HG02571 (cell line): Measurements from ENCODE around the gene NXF3.
"Not testable (repeated sequence)": the region's sequence is repeated elsewhere in the genome, so short reads cannot be mapped to it uniquely, and the experiment has no call there.

Experiments used
- ATAC-seq: cut with Tn5 transposase; IDR thresholded peaks from one replicate; pipeline ENCODE4 v1.9.1; 2021; ENCODE audit warnings: mild to moderate bottlenecking, moderate library complexity; ENCODE audit not compliant: unreplicated experiment

The NXF3 gene, protein sequence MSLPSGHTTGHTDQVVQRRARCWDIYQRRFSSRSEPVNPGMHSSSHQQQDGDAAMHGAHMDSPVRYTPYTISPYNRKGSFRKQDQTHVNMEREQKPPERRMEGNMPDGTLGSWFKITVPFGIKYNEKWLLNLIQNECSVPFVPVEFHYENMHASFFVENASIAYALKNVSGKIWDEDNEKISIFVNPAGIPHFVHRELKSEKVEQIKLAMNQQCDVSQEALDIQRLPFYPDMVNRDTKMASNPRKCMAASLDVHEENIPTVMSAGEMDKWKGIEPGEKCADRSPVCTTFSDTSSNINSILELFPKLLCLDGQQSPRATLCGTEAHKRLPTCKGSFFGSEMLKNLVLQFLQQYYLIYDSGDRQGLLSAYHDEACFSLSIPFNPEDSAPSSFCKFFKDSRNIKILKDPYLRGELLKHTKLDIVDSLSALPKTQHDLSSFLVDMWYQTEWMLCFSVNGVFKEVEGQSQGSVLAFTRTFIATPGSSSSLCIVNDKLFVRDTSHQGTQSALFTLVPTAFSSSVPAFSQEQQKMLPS

DNA sequence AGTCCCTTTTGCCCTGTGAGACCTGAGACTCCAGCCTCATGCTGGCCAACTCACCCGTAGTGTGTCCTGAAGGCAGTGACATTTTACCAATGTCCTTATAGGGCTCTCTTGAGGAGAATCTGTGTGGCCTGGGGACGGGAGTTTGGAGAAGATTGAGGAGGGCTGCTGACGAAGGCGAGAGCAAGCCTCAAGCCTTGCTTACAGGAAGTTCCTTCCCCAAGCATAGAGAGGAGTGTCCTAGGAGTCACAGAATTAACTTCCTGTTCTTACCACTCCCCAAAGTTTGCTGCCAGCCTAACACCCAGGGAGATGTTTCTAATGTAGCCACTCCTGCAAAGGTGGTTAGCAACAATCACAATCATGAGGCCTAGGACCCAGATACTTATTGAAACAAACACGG is at the start of gene NXF3:
Gene NXF3 (minus strand): TSS at position 202 of the 400 bp plus-strand sequence. CDS start 120 bp downstream, at position 82.
- ATAC-seq, result no peak

DNA sequence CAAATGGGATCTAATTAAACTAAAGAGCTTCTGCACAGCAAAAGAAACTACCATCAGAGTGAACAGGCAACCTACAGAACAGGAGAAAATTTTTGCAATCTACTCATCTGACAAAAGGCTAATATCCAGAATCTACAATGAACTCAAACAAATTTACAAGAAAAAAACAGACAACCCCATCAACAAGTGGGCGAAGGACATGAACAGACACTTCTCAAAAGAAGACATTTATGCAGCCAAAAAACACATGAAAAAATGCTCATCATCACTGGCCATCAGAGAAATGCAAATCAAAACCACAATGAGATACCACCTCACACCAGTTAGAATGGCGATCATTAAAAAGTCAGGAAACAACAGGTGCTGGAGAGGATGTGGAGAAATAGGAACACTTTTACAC is 43.6 kb upstream of the NXF3 start:
- ATAC-seq, result not testable (repeated sequence)

DNA sequence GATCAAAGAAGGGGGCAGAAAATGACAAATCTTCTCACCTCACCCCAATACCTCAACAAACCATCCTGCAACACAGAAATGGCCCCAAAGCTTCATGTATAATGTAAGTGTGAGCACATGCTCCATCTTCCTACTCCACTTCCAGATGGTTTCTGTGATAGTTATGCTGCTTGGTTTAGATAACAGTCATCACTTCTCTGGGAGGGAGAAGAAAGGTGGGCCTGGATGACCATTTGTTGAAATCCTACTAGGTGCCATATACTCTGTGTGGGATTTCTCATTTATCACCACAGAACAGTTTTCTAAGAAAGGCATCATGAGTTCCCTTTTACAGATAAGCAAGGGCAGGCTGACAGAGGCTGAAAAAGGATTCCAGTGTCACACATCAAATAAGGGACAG is 31.3 kb upstream of the NXF3 start:
- ATAC-seq, result no peak

GRCh38 chrX:103120748-103121147 is 27.8 kb upstream of the NXF3 start:
- ATAC-seq, result no peak

DNA sequence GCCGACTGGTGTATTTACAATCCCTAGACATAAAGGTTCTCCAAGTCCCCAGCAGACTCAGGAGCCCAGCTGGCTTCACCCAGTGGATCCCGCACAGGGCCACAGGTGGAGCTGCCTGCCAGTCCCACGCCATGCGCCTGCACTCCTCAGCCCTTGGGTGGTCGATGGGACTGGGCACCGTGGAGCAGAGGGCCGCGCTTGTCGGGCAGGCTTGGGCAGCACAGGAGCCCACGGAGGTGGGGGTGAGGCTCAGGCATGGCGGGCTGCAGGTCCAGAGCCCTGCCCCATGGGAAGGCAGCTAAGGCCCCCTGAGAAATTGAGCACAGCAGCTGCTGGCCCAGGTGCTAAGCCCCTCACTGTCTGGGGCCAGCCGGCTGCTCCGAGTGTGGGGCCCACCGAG is 24.0 kb upstream of the NXF3 start:
- not testable (repeated sequence) for ATAC-seq

DNA sequence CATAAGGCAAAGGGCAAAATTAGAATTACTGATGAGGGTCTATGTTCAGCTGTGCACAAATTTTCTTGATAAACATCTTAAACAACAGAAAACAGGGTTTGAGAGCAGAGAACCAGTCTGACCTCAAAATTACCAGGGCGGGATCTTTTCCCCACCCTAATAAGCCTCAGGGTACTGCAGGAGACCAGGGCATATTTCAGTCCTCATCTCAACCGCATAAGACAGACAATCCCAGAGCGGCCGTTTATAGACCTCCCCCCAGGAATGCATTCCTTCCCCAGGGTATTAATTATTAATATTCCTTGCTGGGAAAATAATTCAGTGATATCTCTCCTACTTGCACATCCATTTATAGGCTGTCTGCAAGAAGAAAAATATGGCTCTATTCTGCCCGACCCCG is 16.6 kb upstream of the NXF3 start:
- ATAC-seq, result not testable (repeated sequence)

DNA sequence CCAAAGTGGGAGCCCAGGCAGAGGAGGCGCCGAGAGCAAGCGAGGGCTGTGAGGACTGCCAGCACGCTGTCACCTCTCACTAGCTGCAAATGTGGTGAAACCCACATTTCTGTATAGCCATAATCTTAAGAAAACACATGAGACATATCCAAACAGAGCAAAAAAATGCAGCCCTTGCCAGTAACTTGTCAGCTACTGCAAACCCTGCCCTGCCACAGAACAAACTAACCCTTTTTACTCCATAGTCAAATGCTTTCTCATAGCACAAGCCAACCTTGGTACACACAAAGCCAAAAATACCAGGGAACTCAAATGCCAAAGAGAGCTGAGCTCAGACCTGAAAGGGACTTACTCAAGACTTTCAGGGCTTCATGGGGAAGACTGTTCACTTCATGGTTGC is 14.9 kb upstream of the NXF3 start:
- no peak for ATAC-seq

- ATAC-seq, result not testable (repeated sequence)
Observed at GRCh38 chrX:103107227-103107737, 14.3 kb upstream of the NXF3 start.

GRCh38 chrX:103104370-103104769 is 11.4 kb upstream of the NXF3 start:
- not testable (repeated sequence) for ATAC-seq

- ATAC-seq, result not testable (repeated sequence)
Observed at GRCh38 chrX:103103866-103104265, 10.9 kb upstream of the NXF3 start.

GRCh38 chrX:103101299-103102042 is 8.5 kb upstream of the NXF3 start:
- ATAC-seq, result no peak

DNA sequence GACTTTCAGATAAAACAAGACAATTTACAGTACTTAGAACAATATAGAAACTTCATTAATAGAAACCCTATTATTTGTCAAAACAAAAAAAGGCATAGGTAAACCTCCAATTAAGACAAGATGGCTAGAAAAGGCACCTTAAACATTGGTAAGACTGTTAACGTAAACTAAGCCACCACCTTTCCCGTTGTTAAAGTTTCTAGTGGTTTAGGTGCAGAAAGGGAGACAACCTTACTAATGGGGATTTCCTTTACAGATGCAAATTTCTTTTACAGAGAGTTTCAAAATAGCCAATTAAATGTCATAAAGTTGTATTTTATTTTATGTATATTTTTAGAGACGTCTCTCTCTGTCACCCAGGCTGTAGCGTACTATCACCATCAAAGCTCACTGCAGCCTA is 7.5 kb upstream of the NXF3 start:
- no peak for ATAC-seq

DNA sequence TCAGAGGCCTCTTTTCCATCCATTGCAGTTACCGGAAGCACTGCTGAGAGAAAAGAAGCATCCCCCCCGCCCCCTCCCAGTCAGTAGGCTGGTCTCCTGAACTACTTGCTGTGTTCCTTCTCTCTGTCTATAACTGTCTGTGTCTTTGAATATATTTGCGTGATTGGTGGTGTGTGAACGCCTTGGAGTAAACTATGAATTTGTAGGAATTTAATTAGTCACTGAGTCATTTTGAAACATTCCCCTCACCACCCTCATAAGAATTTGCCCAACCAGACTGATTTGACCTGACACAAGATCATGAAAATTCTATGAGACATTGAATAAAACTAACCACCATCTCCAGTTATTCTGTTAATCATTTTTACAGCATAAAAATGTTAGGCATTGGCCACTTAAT is 6.7 kb upstream of the NXF3 start:
- no peak for ATAC-seq

DNA sequence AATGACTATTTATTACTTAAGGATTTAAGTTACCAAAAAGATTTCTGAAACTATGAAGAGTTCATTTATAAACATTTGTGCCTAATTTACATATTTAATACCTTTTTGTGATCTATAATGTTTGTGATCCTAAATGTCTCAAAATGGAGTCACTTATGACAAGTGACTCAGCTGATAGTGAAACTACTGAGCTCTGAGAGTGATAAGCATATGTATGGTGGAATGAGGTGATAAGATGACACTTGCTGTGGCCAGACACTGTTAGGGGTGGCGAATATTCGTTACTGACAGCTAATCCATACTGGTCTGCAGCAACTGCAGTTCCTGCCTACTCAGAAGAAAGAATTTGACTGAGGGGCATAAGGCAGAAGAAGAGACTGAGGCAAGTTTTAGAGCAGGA is 5.5 kb upstream of the NXF3 start:
- ATAC-seq, result no peak

- no peak for ATAC-seq
Observed at GRCh38 chrX:103081051-103081450, 11.9 kb downstream of the NXF3 start.

- ATAC-seq, result no peak
Observed at GRCh38 chrX:103073467-103073866, 19.5 kb downstream of the NXF3 start.

DNA sequence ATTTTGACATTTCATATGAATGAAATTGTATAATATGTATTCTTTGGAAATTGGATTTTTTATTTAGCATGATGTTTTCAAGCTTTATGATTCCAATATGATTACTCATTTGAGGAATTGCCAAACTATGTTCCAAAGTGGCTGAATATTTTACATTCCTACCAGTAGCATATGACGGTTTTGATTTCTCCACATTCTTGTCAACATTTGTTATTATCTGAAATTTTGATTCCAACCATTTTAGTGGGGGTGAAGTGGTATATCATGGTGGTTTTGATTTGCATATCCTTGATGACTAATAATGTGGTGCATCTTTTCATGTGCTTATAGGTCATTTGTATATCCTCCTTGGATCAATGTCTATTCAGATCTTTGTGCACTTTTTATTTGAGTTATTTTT is 26.3 kb downstream of the NXF3 start:
- no peak for ATAC-seq

- no peak for ATAC-seq
Observed at GRCh38 chrX:103063918-103064434, 29.0 kb downstream of the NXF3 start, which contains the start of gene BEX1. BEX1 (minus strand) TSS chrX:103064171; CDS start chrX:103063274, 897 bp downstream.

- no peak for ATAC-seq
Observed at GRCh38 chrX:103063191-103063845, 29.6 kb downstream of the NXF3 start.

DNA sequence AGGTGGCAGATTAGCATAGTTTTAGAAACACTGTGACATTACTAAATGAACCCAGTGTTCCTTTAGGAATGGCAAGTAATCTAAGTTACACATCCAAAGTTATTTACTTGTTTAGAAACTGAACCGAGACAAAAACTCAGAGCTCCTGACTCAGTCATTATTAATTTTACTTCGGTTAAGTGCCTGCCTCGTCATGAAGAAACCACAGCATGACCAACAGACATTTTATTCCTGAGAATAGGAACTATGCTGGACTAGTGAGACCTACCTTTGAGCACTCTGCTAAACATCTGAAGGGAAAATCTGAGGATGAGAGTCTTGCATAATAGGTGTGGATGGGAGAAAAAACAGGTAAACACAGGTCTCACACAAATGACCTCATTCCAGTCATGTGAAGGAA is 31.5 kb downstream of the NXF3 start:
- no peak for ATAC-seq

DNA sequence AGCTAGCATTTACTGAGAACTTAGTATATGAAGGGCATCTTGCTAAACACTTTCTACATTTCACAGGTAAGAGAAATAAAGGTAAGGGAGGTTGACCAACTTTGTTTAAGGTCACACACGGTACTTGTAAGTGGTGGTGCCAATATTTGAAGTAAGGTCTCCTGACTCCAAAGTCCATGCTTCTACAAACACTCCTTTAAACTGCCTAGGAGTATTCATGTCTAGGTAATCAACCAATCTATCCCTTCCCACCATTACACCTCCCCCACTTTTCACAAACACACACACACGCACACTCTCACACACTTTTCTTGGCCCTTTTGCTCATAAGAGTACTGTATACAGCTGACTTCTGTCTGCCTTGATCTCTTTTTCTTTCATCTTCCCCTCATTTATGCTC is 36.0 kb downstream of the NXF3 start:
- no peak for ATAC-seq
